Measurements from ENCODE around the gene ATP2B2. TPM values are rescaled to one million over a fixed set of nuclear protein-coding genes. Genes with fewer than 3 reads are reported as not detected.

The ATP2B2 gene
- total and polyA plus RNA-seq, 2 donors (not counting 1 experiment from before 2014, with no cell fraction given) = not detected

DNA sequence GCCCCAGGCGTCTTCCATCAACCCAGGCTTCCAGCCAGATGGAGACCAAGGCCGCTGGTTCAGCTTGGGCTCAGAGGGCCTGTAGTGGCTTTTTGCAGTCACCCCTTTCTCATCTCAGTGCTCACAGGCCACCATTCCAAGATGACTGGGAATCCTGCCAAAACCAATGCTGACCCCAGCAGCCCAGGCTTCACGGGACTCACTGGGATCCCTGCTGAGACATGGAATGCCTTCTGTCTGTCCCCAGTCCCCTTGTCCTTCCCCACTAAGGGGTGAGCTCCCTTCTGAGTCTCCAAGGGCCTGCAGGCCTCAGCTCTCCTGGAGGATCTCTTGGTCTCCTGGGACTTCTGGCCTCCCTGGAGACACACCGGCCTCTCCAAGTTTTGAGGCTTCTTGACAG lies 107.0 kb downstream of the ATP2B2 start:
- Mint-ChIP-seq H3K27ac (peak overlapping the region; percentile 65), H3K9me3 (ENCODE audit: insufficient read depth) (no peaks in the 10 kb centered on the region), H3K4me3 (no peak overlapping the region), H3K4me1 (peaks cover 46% of the 10 kb centered on the region), H3K27me3 (no peaks in the 10 kb centered on the region)
- ATAC-seq (ENCODE audit: low read depth) (no peak), DNase-seq (no peak)
- intact Hi-C loops (cut with micrococcal nuclease) = no loop called here
- no peaks in the 10 kb centered on the region for H3K27me3 ChIP-seq (replicated peaks in 1 of 4; ENCODE audit: control extremely low read depth in 1 of 4, control insufficient read depth in 3 of 4, insufficient read depth in 4 of 4, low read length in 3 of 4)
- no peak overlapping the region for H2AFZ ChIP-seq (ENCODE audit: insufficient read depth, low read depth, low read length, poor library complexity, severe bottlenecking)
- ChIA-PET POLR2A (no interaction called here), CTCF (no interaction called here)
- H4K20me1 ChIP-seq (ENCODE audit: control insufficient read depth, insufficient read depth, low read length, poor library complexity, severe bottlenecking) = no peaks in the 10 kb centered on the region
- H3K4me2 ChIP-seq (replicated peaks; ENCODE audit: low read depth, low read length, poor library complexity, severe bottlenecking) = no peak overlapping the region
- no peak overlapping the region for H3K9ac ChIP-seq (ENCODE audit: low read length)
- H3K79me2 ChIP-seq (ENCODE audit: control insufficient read depth, insufficient read depth, low read length) = no peaks in the 10 kb centered on the region
- H3K36me3 ChIP-seq (replicated peaks in 1 of 2; ENCODE audit: control extremely low read depth in 1 of 2, control insufficient read depth in 1 of 2, extremely low read depth in 1 of 2, insufficient read depth in 2 of 2, low read length in 1 of 2) = no peaks in the 10 kb centered on the region
- H3K4me3 ChIP-seq (ENCODE audit: control extremely low read depth in 1 of 5, extremely low read depth in 1 of 5, insufficient read depth in 1 of 5, low read depth in 2 of 5, low read length in 4 of 5) = no peak overlapping the region
- no peak for TF ChIP-seq EZH2 (IDR thresholded peaks at IDR 0.05; ENCODE audit: borderline replicate concordance, insufficient read depth, low read depth, low read length, poor library complexity, severe bottlenecking)
- TF ChIP-seq, protein P1, sequence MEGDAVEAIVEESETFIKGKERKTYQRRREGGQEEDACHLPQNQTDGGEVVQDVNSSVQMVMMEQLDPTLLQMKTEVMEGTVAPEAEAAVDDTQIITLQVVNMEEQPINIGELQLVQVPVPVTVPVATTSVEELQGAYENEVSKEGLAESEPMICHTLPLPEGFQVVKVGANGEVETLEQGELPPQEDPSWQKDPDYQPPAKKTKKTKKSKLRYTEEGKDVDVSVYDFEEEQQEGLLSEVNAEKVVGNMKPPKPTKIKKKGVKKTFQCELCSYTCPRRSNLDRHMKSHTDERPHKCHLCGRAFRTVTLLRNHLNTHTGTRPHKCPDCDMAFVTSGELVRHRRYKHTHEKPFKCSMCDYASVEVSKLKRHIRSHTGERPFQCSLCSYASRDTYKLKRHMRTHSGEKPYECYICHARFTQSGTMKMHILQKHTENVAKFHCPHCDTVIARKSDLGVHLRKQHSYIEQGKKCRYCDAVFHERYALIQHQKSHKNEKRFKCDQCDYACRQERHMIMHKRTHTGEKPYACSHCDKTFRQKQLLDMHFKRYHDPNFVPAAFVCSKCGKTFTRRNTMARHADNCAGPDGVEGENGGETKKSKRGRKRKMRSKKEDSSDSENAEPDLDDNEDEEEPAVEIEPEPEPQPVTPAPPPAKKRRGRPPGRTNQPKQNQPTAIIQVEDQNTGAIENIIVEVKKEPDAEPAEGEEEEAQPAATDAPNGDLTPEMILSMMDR (IDR thresholded peaks at IDR 0.05) = no peak
- no peak overlapping the region for H3K27ac ChIP-seq (ENCODE audit: low read length in 2 of 2)
- WGBS (ENCODE audit: insufficient coverage) = 91% methylated on average over 4 of the region's 4 CpGs
- H3K9me3 ChIP-seq (ENCODE audit: control extremely low read depth in 1 of 3, control insufficient read depth in 2 of 3, insufficient read depth in 1 of 3, low read length in 2 of 3) = no peaks in the 10 kb centered on the region
- H3K4me1 ChIP-seq (ENCODE audit: control insufficient read depth in 2 of 2, insufficient read depth in 2 of 2, low read length in 2 of 2) = peaks cover 29 to 46% of the 10 kb centered on the region in 2 donors

DNA sequence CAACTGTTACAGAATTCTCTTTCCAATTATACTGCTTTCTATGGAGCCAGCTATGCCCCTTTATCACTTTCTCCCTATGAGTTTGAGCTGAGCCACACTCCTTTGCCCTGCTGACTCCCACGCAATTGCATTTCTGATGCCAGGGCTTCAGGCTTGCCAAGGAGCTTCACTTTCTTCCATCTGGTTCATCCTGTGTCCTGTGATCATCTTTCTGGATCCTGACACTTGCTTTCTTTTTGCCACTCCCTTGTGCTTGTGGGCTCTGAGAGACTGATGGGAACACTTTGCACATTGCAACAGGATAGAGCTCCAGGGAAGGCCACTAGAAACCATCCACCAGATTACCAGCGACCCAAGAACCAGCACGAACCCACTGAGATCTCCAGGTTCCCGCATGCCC lies 107.5 kb downstream of the ATP2B2 start:
- no peak for TF ChIP-seq EZH2 (IDR thresholded peaks at IDR 0.05; ENCODE audit: borderline replicate concordance, insufficient read depth, low read depth, low read length, poor library complexity, severe bottlenecking)
- TF ChIP-seq, protein P1 (IDR thresholded peaks at IDR 0.05) = no peak
- ChIA-PET POLR2A (no interaction called here), CTCF (no interaction called here)
- no peaks in the 10 kb centered on the region for H3K27me3 Mint-ChIP-seq
- Histone ChIP-seq H3K27ac (ENCODE audit: low read length in 2 of 2) (no peak overlapping the region), H3K27me3 (replicated peaks in 1 of 4; ENCODE audit: control extremely low read depth in 1 of 4, control insufficient read depth in 3 of 4, insufficient read depth in 4 of 4, low read length in 3 of 4) (no peaks in the 10 kb centered on the region), H3K4me2 (replicated peaks; ENCODE audit: low read depth, low read length, poor library complexity, severe bottlenecking) (no peak overlapping the region), H3K4me1 (ENCODE audit: control insufficient read depth in 2 of 2, insufficient read depth in 2 of 2, low read length in 2 of 2) (peaks cover 34 to 51% of the 10 kb centered on the region in 2 donors), H4K20me1 (ENCODE audit: control insufficient read depth, insufficient read depth, low read length, poor library complexity, severe bottlenecking) (no peaks in the 10 kb centered on the region), H2AFZ (ENCODE audit: insufficient read depth, low read depth, low read length, poor library complexity, severe bottlenecking) (no peak overlapping the region), H3K4me3 (ENCODE audit: control extremely low read depth in 1 of 5, extremely low read depth in 1 of 5, insufficient read depth in 1 of 5, low read depth in 2 of 5, low read length in 4 of 5) (no peak overlapping the region), H3K36me3 (replicated peaks in 1 of 2; ENCODE audit: control extremely low read depth in 1 of 2, control insufficient read depth in 1 of 2, extremely low read depth in 1 of 2, insufficient read depth in 2 of 2, low read length in 1 of 2) (no peaks in the 10 kb centered on the region), H3K9me3 (ENCODE audit: control extremely low read depth in 1 of 3, control insufficient read depth in 2 of 3, insufficient read depth in 1 of 3, low read length in 2 of 3) (peaks cover 0 to 1% (median 0%) of the 10 kb centered on the region in 3 donors), H3K79me2 (ENCODE audit: control insufficient read depth, insufficient read depth, low read length) (no peaks in the 10 kb centered on the region), H3K9ac (ENCODE audit: low read length) (no peak overlapping the region)
- no peaks in the 10 kb centered on the region for H3K9me3 Mint-ChIP-seq (ENCODE audit: insufficient read depth)
- DNase-seq (no peak), ATAC-seq (ENCODE audit: low read depth) (no peak)
- 93% methylated on average over 3 of the region's 4 CpGs for WGBS (ENCODE audit: insufficient coverage)
- intact Hi-C loops (cut with micrococcal nuclease) = no loop called here
- H3K27ac Mint-ChIP-seq = peak overlapping the region; percentile 65
- no peak overlapping the region for H3K4me3 Mint-ChIP-seq
- H3K4me1 Mint-ChIP-seq = peaks cover 51% of the 10 kb centered on the region

Data from B cell (primary cell).